Thoracic aorta (tissue), 2 donors: ENCODE measurements around the gene ANO10. TPM values are rescaled to one million over a fixed set of nuclear protein-coding genes. Genes with fewer than 3 reads are reported as not detected.
"Not testable (repeated sequence)": the region's sequence is repeated elsewhere in the genome, so short reads cannot be mapped to it uniquely, and the experiment has no call there.

Source experiments
- ATAC-seq: fragments of 150-250 bp; one replicate; pipeline ENCODE4 v1.8.0; 2017; ENCODE audit warnings: low read depth; ENCODE audit not compliant: insufficient number of reproducible peaks, low FRiP score
- DNase-seq: peaks from one replicate; pipeline ENCODE4 v3.0.0-alpha.2; 2020; ENCODE audit warnings: low spot score
- H3K27ac ChIP-seq, 2 donors: fragments of 200-600 bp; sonication (generic); 1 replicate in 1 of 2; 2 replicates in 1 of 2; pipeline ENCODE4 v1.5.1; 2016; ENCODE audit warnings: mild to moderate bottlenecking in 2 of 2, moderate library complexity in 2 of 2
- H3K27me3 ChIP-seq: fragments of 200-600 bp; sonication (generic); replicated peaks from 2 replicates; pipeline ENCODE4 v1.6.0; 2016; ENCODE audit warnings: mild to moderate bottlenecking; ENCODE audit not compliant: insufficient read depth
- H3K36me3 ChIP-seq: fragments of 200-600 bp; sonication (generic); one replicate; pipeline ENCODE4 v1.5.1; 2016
- H3K4me1 ChIP-seq, 2 donors: fragments of 200-600 bp; sonication (generic); 1 replicate in 1 of 2; 2 replicates in 1 of 2; pipeline versions ENCODE4 v1.5.1 to v1.6.0; 2016; ENCODE audit warnings: low read depth in 2 of 2, mild to moderate bottlenecking in 1 of 2; ENCODE audit not compliant: control insufficient read depth in 1 of 2
- H3K4me3 ChIP-seq: fragments of 200-600 bp; sonication (generic); 2 replicates; pipeline ENCODE4 v1.5.1; 2016; ENCODE audit warnings: mild to moderate bottlenecking
- H3K9me3 ChIP-seq: fragments of 200-600 bp; sonication (generic); 2 replicates; pipeline ENCODE4 v1.5.1; 2016
- CTCF ChIP-seq: fragments of 200-600 bp; sonication (generic); IDR thresholded peaks from one replicate; pipeline ENCODE4 v1.5.1; 2019; ENCODE audit warnings: antibody characterized with exemption
- total RNA-seq, 2 donors: library from RNA; depleted of rRNA; stranded (reverse); fragments of >200 nt; gene quantifications; one replicate each; pipeline versions ENCODE4 v1.1.0 to v1.2.3, GENCODE V29; 2016

ANO10 gene
- total RNA-seq, 2 donors from 2014 or later = 22.4 to 23.2 TPM

- no peak overlapping the region for H3K27ac ChIP-seq
- no peak overlapping the region for H3K4me3 ChIP-seq
- no peak for ATAC-seq
- H3K36me3 ChIP-seq = no peaks in the 10 kb centered on the region
- H3K27me3 ChIP-seq = no peaks in the 10 kb centered on the region
- TF ChIP-seq CTCF = no peak
- peaks cover 0 to 6% of the 10 kb centered on the region in 2 donors for H3K4me1 ChIP-seq
- no peaks in the 10 kb centered on the region for H3K9me3 ChIP-seq
- DNase-seq = no peak
These were observed 156.7 kb downstream of the ANO10 start for GRCh38 chr3:43465109-43465508.

GRCh38 chr3:43462566-43462965 is 159.2 kb downstream of the ANO10 start:
- not testable (repeated sequence) for H3K4me3 ChIP-seq, H3K4me1 ChIP-seq, H3K36me3 ChIP-seq, H3K27me3 ChIP-seq, H3K27ac ChIP-seq, ATAC-seq, DNase-seq, H3K9me3 ChIP-seq

GRCh38 chr3:43461345-43461744 is 160.5 kb downstream of the ANO10 start:
- no peak for ATAC-seq
- Histone ChIP-seq H3K27ac (no peak overlapping the region), H3K4me1 (no peaks in the 10 kb centered on the region), H3K27me3 (no peaks in the 10 kb centered on the region), H3K4me3 (no peak overlapping the region), H3K9me3 (no peaks in the 10 kb centered on the region), H3K36me3 (no peaks in the 10 kb centered on the region)
- DNase-seq = no peak
- no peak for TF ChIP-seq CTCF

- not testable (repeated sequence) for H3K9me3 ChIP-seq, H3K4me1 ChIP-seq, DNase-seq, H3K36me3 ChIP-seq, H3K4me3 ChIP-seq, H3K27me3 ChIP-seq, ATAC-seq, H3K27ac ChIP-seq
These were observed 164.8 kb downstream of the ANO10 start for GRCh38 chr3:43457038-43457437.

- DNase-seq (no peak), ATAC-seq (no peak)
- H3K27me3 ChIP-seq = no peaks in the 10 kb centered on the region
- H3K36me3 ChIP-seq = no peaks in the 10 kb centered on the region
- no peak overlapping the region for H3K27ac ChIP-seq
- no peak for TF ChIP-seq CTCF
- no peaks in the 10 kb centered on the region for H3K4me1 ChIP-seq
- H3K9me3 ChIP-seq = no peaks in the 10 kb centered on the region
- H3K4me3 ChIP-seq = no peak overlapping the region
These were observed 166.6 kb downstream of the ANO10 start for GRCh38 chr3:43455233-43455632.

- H3K27ac ChIP-seq = no peak overlapping the region
- H3K36me3 ChIP-seq = no peaks in the 10 kb centered on the region
- no peaks in the 10 kb centered on the region for H3K27me3 ChIP-seq
- no peak for ATAC-seq
- H3K9me3 ChIP-seq = no peaks in the 10 kb centered on the region
- no peaks in the 10 kb centered on the region for H3K4me1 ChIP-seq
- no peak overlapping the region for H3K4me3 ChIP-seq
- no peak for TF ChIP-seq CTCF
- no peak for DNase-seq
These were observed 167.8 kb downstream of the ANO10 start for GRCh38 chr3:43453981-43454380.
